PC-3 (cell line): ENCODE data around the gene ATP8B3. TPM values are rescaled to one million over a fixed set of nuclear protein-coding genes. Genes with fewer than 3 reads are reported as not detected.

Experiments used
- ATAC-seq: fragments of 200-7000 bp; cut with Tn5 transposase; 2 replicates; pipeline ENCODE4 v1.9.1; 2020; ENCODE audit warnings: mild to moderate bottlenecking, moderate library complexity
- BruUV-seq: library from RNA; stranded (reverse); fragments of 400-500 nt; replicated peaks from 2 replicates; lab custom pipeline; 2021; lab: Mats Ljungman, UMichigan
- CTCF ChIA-PET: fragments of 300-600 bp; sonication (Branson Sonifier 250); formaldehyde crosslinking; loops from one replicate; lab custom pipeline; 2022; ENCODE audit warnings: antibody characterized with exemption; lab: Charles Lee
- POLR2A ChIA-PET: fragments of 300-600 bp; sonication (Branson Sonifier 250); formaldehyde crosslinking; loops from one replicate; lab custom pipeline; 2022; ENCODE audit warnings: antibody characterized with exemption; ENCODE audit not compliant: unreplicated experiment; lab: Charles Lee
- DNase-seq: peaks from one replicate; pipeline ENCODE4 v3.0.0-alpha.2; 2015
- H2AFZ ChIP-seq: fragments of 300-600 bp; sonication (generic); 2 replicates; pipeline ENCODE4 v1.6.0; 2016; ENCODE audit warnings: antibody characterized with exemption, low read length
- H3F3A ChIP-seq: fragments of 300-600 bp; sonication (generic); one replicate; pipeline ENCODE4 v1.6.0; 2017; ENCODE audit warnings: antibody characterized with exemption, low read length, control low read depth, mild to moderate bottlenecking; ENCODE audit not compliant: unreplicated experiment
- H3K27ac ChIP-seq: fragments of 300-600 bp; sonication (generic); 2 replicates; pipeline ENCODE4 v1.5.1; 2016; ENCODE audit warnings: mild to moderate bottlenecking, low read length
- H3K27me3 ChIP-seq: fragments of 300-600 bp; sonication (generic); 2 replicates; pipeline ENCODE4 v1.6.1; 2016; ENCODE audit warnings: low read length, mixed read lengths
- H3K36me3 ChIP-seq: fragments of 300-600 bp; sonication (generic); 2 replicates; pipeline ENCODE4 v1.6.1; 2016; ENCODE audit warnings: low read depth, mixed run types, low read length, mixed read lengths
- H3K4me1 ChIP-seq: fragments of 300-600 bp; sonication (generic); 2 replicates; pipeline ENCODE4 v1.5.1; 2016; ENCODE audit warnings: low read length; ENCODE audit not compliant: insufficient read depth
- H3K4me2 ChIP-seq: fragments of 300-600 bp; sonication (generic); 2 replicates; pipeline ENCODE4 v1.6.0; 2016; ENCODE audit warnings: low read length
- H3K4me3 ChIP-seq: fragments of 300-600 bp; sonication (generic); 2 replicates; pipeline ENCODE4 v1.5.1; 2016; ENCODE audit warnings: mild to moderate bottlenecking, low read length, mixed read lengths
- H3K79me2 ChIP-seq: fragments of 300-600 bp; sonication (generic); 2 replicates; pipeline ENCODE4 v1.6.1; 2017; ENCODE audit warnings: low read length, mixed read lengths
- H3K9ac ChIP-seq: fragments of 300-600 bp; sonication (generic); 2 replicates; pipeline ENCODE4 v1.6.0; 2016; ENCODE audit warnings: mild to moderate bottlenecking, low read length
- H3K9me2 ChIP-seq: fragments of 300-600 bp; sonication (generic); replicated peaks from 2 replicates; pipeline ENCODE4 v1.6.1; 2016; ENCODE audit warnings: mixed run types, low read length, mixed read lengths
- H3K9me3 ChIP-seq: fragments of 300-600 bp; sonication (generic); 2 replicates; pipeline ENCODE4 v1.6.1; 2016; ENCODE audit warnings: low read length, mixed read lengths
- H4K20me1 ChIP-seq: fragments of 300-600 bp; sonication (generic); 2 replicates; pipeline ENCODE4 v1.6.1; 2016; ENCODE audit warnings: low read length, mixed read lengths
- CTCF ChIP-seq: fragments of 300-600 bp; sonication (generic); conservative IDR thresholded peaks from 2 replicates; pipeline ENCODE4 v1.5.1; 2017; ENCODE audit warnings: antibody characterized with exemption, low read depth, mild to moderate bottlenecking, low read length
- EZH2 ChIP-seq: fragments of 300-600 bp; sonication (generic); IDR thresholded peaks from one replicate; pipeline ENCODE4 v1.6.1; 2017; ENCODE audit warnings: antibody characterized with exemption, mild to moderate bottlenecking, low read length; ENCODE audit not compliant: unreplicated experiment
- EZH2phosphoT487 ChIP-seq: fragments of 300-600 bp; sonication (generic); IDR thresholded peaks from 2 replicates; pipeline ENCODE4 v1.6.1; 2018; ENCODE audit warnings: mild to moderate bottlenecking, antibody characterized with exemption, low read length, borderline replicate concordance
- intact Hi-C: fragments of 100-400 bp; cut with micrococcal nuclease; formaldehyde crosslinking; loops from 2 replicates; pipeline ENCODE4 v1.9.0; 2023
- total RNA-seq: library from RNA; depleted of rRNA; stranded (reverse); fragments of >200 nt; gene quantifications from 2 replicates; pipeline ENCODE4 v1.2.3, GENCODE V29; 2014

Gene ATP8B3
- total RNA-seq, 1 experiment from 2014 or later: 4.2 TPM

DNA sequence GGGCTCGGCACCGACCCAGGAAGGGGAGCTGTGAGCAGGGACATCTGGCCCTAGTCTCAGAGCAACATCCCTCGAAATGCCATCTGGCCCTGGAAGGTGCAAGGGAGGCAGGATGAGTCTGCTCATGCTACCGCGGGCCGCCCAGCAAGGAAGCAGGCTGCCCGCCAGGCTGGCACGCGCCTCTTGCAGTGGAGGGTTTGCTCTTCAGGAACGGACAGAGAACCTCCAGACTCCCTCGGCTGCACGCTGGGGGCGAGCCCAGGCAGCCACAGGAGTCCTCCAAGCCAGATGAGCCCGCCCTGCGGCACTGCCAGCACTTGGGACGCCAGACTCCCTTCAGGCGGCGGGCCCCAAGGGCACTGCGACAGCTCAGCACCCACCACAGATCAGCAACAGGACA lies 10.1 kb upstream of the ATP8B3 start:
- TF ChIP-seq EZH2 (no peak), EZH2phosphoT487 (no peak), CTCF (no peak)
- Histone ChIP-seq H3K9me3 (no peaks in the 10 kb centered on the region), H3K79me2 (no peaks in the 10 kb centered on the region), H3K4me1 (no peaks in the 10 kb centered on the region), H4K20me1 (no peaks in the 10 kb centered on the region), H3K9me2 (no peaks in the 10 kb centered on the region), H3K9ac (no peak overlapping the region), H3K27ac (no peak overlapping the region), H2AFZ (no peak overlapping the region), H3K27me3 (no peaks in the 10 kb centered on the region), H3K4me3 (no peak overlapping the region), H3K36me3 (no peaks in the 10 kb centered on the region), H3K4me2 (no peak overlapping the region), H3F3A (no peaks in the 10 kb centered on the region)
- ChIA-PET CTCF (no interaction called here), POLR2A (no interaction called here)
- no peak for DNase-seq
- intact Hi-C loops: no loop called here
- no TSS peak for BruUV-seq
- no peak for ATAC-seq

- H3K27me3 ChIP-seq: no peaks in the 10 kb centered on the region
- ATAC-seq (no peak), DNase-seq (no peak)
- H3K36me3 ChIP-seq: no peaks in the 10 kb centered on the region
- no peaks in the 10 kb centered on the region for H3K79me2 ChIP-seq
- CTCF ChIA-PET: no interaction called here
- H3K4me3 ChIP-seq: no peak overlapping the region
- no peaks in the 10 kb centered on the region for H3K4me1 ChIP-seq
- no peaks in the 10 kb centered on the region for H3F3A ChIP-seq
- intact Hi-C loops: no loop called here
- H4K20me1 ChIP-seq: no peaks in the 10 kb centered on the region
- no TSS peak for BruUV-seq
- no peaks in the 10 kb centered on the region for H3K9me3 ChIP-seq
- H3K4me2 ChIP-seq: no peak overlapping the region
- H3K27ac ChIP-seq: no peak overlapping the region
- TF ChIP-seq EZH2phosphoT487: no peak
- TF ChIP-seq EZH2: no peak
- TF ChIP-seq CTCF: no peak
- no peak overlapping the region for H3K9ac ChIP-seq
- POLR2A ChIA-PET: no interaction called here
- no peaks in the 10 kb centered on the region for H3K9me2 ChIP-seq
- H2AFZ ChIP-seq: no peak overlapping the region
These were observed 7.5 kb upstream of the ATP8B3 start for GRCh38 chr19:1819341-1820255.
